Osteoblast (primary cell): ENCODE results near the gene DCD. TPM values are rescaled to one million over a fixed set of nuclear protein-coding genes. Genes with fewer than 3 reads are reported as not detected.

Experiments
- DNase-seq: peaks from one replicate; pipeline ENCODE4 v3.0.0; 2011; ENCODE audit warnings: low spot score, mixed read lengths; ENCODE audit not compliant: insufficient read length; ENCODE audit errors: missing footprints
- H2AFZ ChIP-seq: 2 replicates; pipeline ENCODE4 v1.6.0; 2011; ENCODE audit warnings: mild to moderate bottlenecking, low read length
- H3K27ac ChIP-seq: 2 replicates; pipeline ENCODE4 v1.5.1; 2011; ENCODE audit warnings: mild to moderate bottlenecking, low read depth, low read length, moderate library complexity
- H3K27me3 ChIP-seq: 2 replicates; pipeline ENCODE4 v1.6.0; 2012; ENCODE audit warnings: mild to moderate bottlenecking, control low read depth, inconsistent platforms, low read length, moderate library complexity; ENCODE audit not compliant: insufficient read depth
- H3K36me3 ChIP-seq: 2 replicates; pipeline ENCODE4 v1.5.1; 2011; ENCODE audit warnings: mild to moderate bottlenecking, low read length, control low read depth, moderate library complexity; ENCODE audit not compliant: insufficient read depth
- H3K4me1 ChIP-seq: 2 replicates; pipeline ENCODE4 v1.5.1; 2011; ENCODE audit warnings: mild to moderate bottlenecking, low read length, control low read depth, moderate library complexity; ENCODE audit not compliant: insufficient read depth
- H3K4me2 ChIP-seq: 2 replicates; pipeline ENCODE4 v1.6.0; 2011; ENCODE audit warnings: mild to moderate bottlenecking, low read length; ENCODE audit not compliant: insufficient read depth
- H3K4me3 ChIP-seq: fragments of 200-600 bp; sonication (generic); 3 replicates; pipeline ENCODE4 v1.5.1; 2012; ENCODE audit warnings: mild to moderate bottlenecking, low read length, inconsistent platforms; ENCODE audit not compliant: insufficient read depth
- H3K79me2 ChIP-seq: 2 replicates; pipeline ENCODE4 v1.6.0; 2012; ENCODE audit warnings: mild to moderate bottlenecking, low read length, control low read depth, inconsistent platforms; ENCODE audit not compliant: insufficient read depth
- H3K9me3 ChIP-seq: 2 replicates; pipeline ENCODE4 v1.5.1; 2011; ENCODE audit warnings: low read depth, low read length, control low read depth
- H4K20me1 ChIP-seq: 2 replicates; pipeline ENCODE4 v1.6.0; 2012; ENCODE audit warnings: mild to moderate bottlenecking, low read length, control low read depth; ENCODE audit not compliant: insufficient read depth
- CTCF ChIP-seq: IDR thresholded peaks from 2 replicates; pipeline ENCODE4 v1.5.1; 2011; ENCODE audit warnings: mild to moderate bottlenecking, low read depth, low read length, moderate library complexity; ENCODE audit errors: extremely low read depth
- total RNA-seq: library from RNA; depleted of rRNA; stranded (reverse); fragments of >200 nt; gene quantifications from 2 replicates; pipeline ENCODE4 v1.2.3, GENCODE V29; 2012

DCD gene
- total RNA-seq, 1 donor, result not detected

- Histone ChIP-seq H3K27ac (no peak overlapping the region), H2AFZ (no peak overlapping the region), H4K20me1 (no peaks in the 10 kb centered on the region), H3K27me3 (peaks cover 3% of the 10 kb centered on the region), H3K9me3 (no peaks in the 10 kb centered on the region), H3K4me3 (no peak overlapping the region), H3K4me1 (no peaks in the 10 kb centered on the region), H3K79me2 (no peaks in the 10 kb centered on the region), H3K36me3 (no peaks in the 10 kb centered on the region), H3K4me2 (no peak overlapping the region)
- no peak for TF ChIP-seq CTCF
- DNase-seq, result no peak
Observed at GRCh38 chr12:54689034-54689372, 40.8 kb upstream of the DCD start.

- no peak overlapping the region for H3K4me3 ChIP-seq
- no peaks in the 10 kb centered on the region for H3K9me3 ChIP-seq
- H3K27ac ChIP-seq, result no peak overlapping the region
- H2AFZ ChIP-seq, result no peak overlapping the region
- no peak for DNase-seq
- no peaks in the 10 kb centered on the region for H3K36me3 ChIP-seq
- H3K27me3 ChIP-seq, result peaks cover 3% of the 10 kb centered on the region
- no peaks in the 10 kb centered on the region for H4K20me1 ChIP-seq
- no peak for TF ChIP-seq CTCF
- H3K79me2 ChIP-seq, result no peaks in the 10 kb centered on the region
- no peaks in the 10 kb centered on the region for H3K4me1 ChIP-seq
- H3K4me2 ChIP-seq, result no peak overlapping the region
Observed at GRCh38 chr12:54688309-54689033, 40.3 kb upstream of the DCD start.

- TF ChIP-seq CTCF, result no peak
- H4K20me1 ChIP-seq, result no peaks in the 10 kb centered on the region
- H3K36me3 ChIP-seq, result no peaks in the 10 kb centered on the region
Observed at GRCh38 chr12:54684636-54685630, 36.8 kb upstream of the DCD start.

GRCh38 chr12:54683398-54683797 is 35.2 kb upstream of the DCD start:
- H2AFZ ChIP-seq, result no peak overlapping the region
- no peaks in the 10 kb centered on the region for H4K20me1 ChIP-seq
- H3K27me3 ChIP-seq, result peaks cover 3% of the 10 kb centered on the region
- no peak overlapping the region for H3K4me3 ChIP-seq
- no peaks in the 10 kb centered on the region for H3K79me2 ChIP-seq
- no peaks in the 10 kb centered on the region for H3K4me1 ChIP-seq
- H3K4me2 ChIP-seq, result no peak overlapping the region
- no peaks in the 10 kb centered on the region for H3K9me3 ChIP-seq
- H3K27ac ChIP-seq, result no peak overlapping the region
- no peaks in the 10 kb centered on the region for H3K36me3 ChIP-seq
- DNase-seq, result no peak
- TF ChIP-seq CTCF, result no peak

More at GRCh38 chr12:54684636-54685630, 36.8 kb upstream of the DCD start:
- no peaks in the 10 kb centered on the region for H3K9me3 ChIP-seq
- no peak overlapping the region for H3K4me2 ChIP-seq
- DNase-seq, result no peak
- no peaks in the 10 kb centered on the region for H3K79me2 ChIP-seq
- no peaks in the 10 kb centered on the region for H3K4me1 ChIP-seq
- H3K4me3 ChIP-seq, result no peak overlapping the region
- H3K27ac ChIP-seq, result no peak overlapping the region
- no peak overlapping the region for H2AFZ ChIP-seq
- peaks cover 3% of the 10 kb centered on the region for H3K27me3 ChIP-seq
